Endothelial cell of umbilical vein (primary cell): ENCODE measurements around the gene ZNF600.
"Not testable (repeated sequence)": the region's sequence is repeated elsewhere in the genome, so short reads cannot be mapped to it uniquely, and the experiment has no call there.

Experiments
- EZH2 ChIP-seq: IDR thresholded peaks from 2 replicates; pipeline ENCODE4 v1.6.1; 2012; ENCODE audit warnings: borderline replicate concordance, low read depth, mild to moderate bottlenecking, moderate library complexity, low read length, inconsistent platforms; ENCODE audit not compliant: severe bottlenecking
- JUN ChIP-seq: IDR thresholded peaks from 2 replicates; pipeline ENCODE4 v1.6.1; 2011; ENCODE audit warnings: borderline replicate concordance, low read depth; ENCODE audit not compliant: insufficient read length, insufficient read depth
- MAX ChIP-seq: IDR thresholded peaks from 2 replicates; pipeline ENCODE4 v1.6.1; 2011; ENCODE audit not compliant: insufficient read depth, insufficient read length
- MYC ChIP-seq: IDR thresholded peaks from one replicate; pipeline ENCODE4 v1.6.1; 2011; ENCODE audit warnings: mild to moderate bottlenecking, low read depth, low read length
- POLR2A ChIP-seq: IDR thresholded peaks from 2 replicates; pipeline ENCODE4 v1.6.1; 2012; ENCODE audit warnings: low read depth, mild to moderate bottlenecking, control low read depth, low read length
- POLR2AphosphoS5 ChIP-seq: IDR thresholded peaks from 2 replicates; pipeline ENCODE4 v1.6.1; 2012; ENCODE audit warnings: low read depth, mild to moderate bottlenecking, control low read depth, low read length, moderate library complexity; ENCODE audit not compliant: insufficient read depth
- TF ChIP-seq, protein P1 (sequence below), 2 donors: IDR thresholded peaks; 1 replicate in 1 of 2; 2 replicates in 1 of 2; pipeline ENCODE4 v1.5.1; 2011; ENCODE audit warnings: low read length in 2 of 2, mild to moderate bottlenecking in 2 of 2, moderate library complexity in 2 of 2, control low read depth in 1 of 2, inconsistent platforms in 1 of 2, low read depth in 1 of 2; ENCODE audit not compliant: insufficient read depth in 1 of 2; ENCODE audit errors: extremely low read depth in 1 of 2

- not testable (repeated sequence) for TF ChIP-seq POLR2A, EZH2, POLR2AphosphoS5, MYC, MAX, JUN
- TF ChIP-seq, protein P1, sequence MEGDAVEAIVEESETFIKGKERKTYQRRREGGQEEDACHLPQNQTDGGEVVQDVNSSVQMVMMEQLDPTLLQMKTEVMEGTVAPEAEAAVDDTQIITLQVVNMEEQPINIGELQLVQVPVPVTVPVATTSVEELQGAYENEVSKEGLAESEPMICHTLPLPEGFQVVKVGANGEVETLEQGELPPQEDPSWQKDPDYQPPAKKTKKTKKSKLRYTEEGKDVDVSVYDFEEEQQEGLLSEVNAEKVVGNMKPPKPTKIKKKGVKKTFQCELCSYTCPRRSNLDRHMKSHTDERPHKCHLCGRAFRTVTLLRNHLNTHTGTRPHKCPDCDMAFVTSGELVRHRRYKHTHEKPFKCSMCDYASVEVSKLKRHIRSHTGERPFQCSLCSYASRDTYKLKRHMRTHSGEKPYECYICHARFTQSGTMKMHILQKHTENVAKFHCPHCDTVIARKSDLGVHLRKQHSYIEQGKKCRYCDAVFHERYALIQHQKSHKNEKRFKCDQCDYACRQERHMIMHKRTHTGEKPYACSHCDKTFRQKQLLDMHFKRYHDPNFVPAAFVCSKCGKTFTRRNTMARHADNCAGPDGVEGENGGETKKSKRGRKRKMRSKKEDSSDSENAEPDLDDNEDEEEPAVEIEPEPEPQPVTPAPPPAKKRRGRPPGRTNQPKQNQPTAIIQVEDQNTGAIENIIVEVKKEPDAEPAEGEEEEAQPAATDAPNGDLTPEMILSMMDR (IDR thresholded peaks at IDR 0.05; ENCODE audit: extremely low read depth in 1 of 2, insufficient read depth in 1 of 2, low read depth in 1 of 2, low read length in 2 of 2), result not testable (repeated sequence)
These were observed 3.7 kb downstream of the ZNF600 start for GRCh38 chr19:52782864-52783263.
